ENCODE results near the gene NRP1. TPM values are rescaled to one million over a fixed set of nuclear protein-coding genes. Genes with fewer than 3 reads are reported as not detected.
"Not testable (repeated sequence)": the region's sequence is repeated elsewhere in the genome, so short reads cannot be mapped to it uniquely, and the experiment has no call there.

The NRP1 gene
- polyA plus RNA-seq, 5 donors, result 119 to 173 (median 158) TPM

GRCh38 chr10:33241351-33241750, 93.1 kb downstream of the NRP1 start:
- DNase-seq, result no peak

GRCh38 chr10:33240931-33241330, 93.5 kb downstream of the NRP1 start:
- DNase-seq, result no peak

- DNase-seq, result no peak
Measured at GRCh38 chr10:33240258-33240657, 94.2 kb downstream of the NRP1 start.

- no peak for DNase-seq
Measured at GRCh38 chr10:33239257-33239656, 95.2 kb downstream of the NRP1 start.

- DNase-seq, result no peak
Measured at GRCh38 chr10:33238643-33239042, 95.8 kb downstream of the NRP1 start.

- no peak for DNase-seq
Measured at GRCh38 chr10:33237736-33238624, 96.5 kb downstream of the NRP1 start.

GRCh38 chr10:33236916-33237315, 97.6 kb downstream of the NRP1 start:
- no peak for DNase-seq

- no peak for DNase-seq
Measured at GRCh38 chr10:33235951-33236350, 98.5 kb downstream of the NRP1 start.

GRCh38 chr10:33235251-33235884, 99.1 kb downstream of the NRP1 start:
- DNase-seq, result no peak

GRCh38 chr10:33234831-33235237, 99.6 kb downstream of the NRP1 start:
- DNase-seq, result no peak

- DNase-seq, result no peak
Measured at GRCh38 chr10:33233635-33234034, 100.8 kb downstream of the NRP1 start.

GRCh38 chr10:33233221-33233620, 101.2 kb downstream of the NRP1 start:
- no peak for DNase-seq

GRCh38 chr10:33231621-33232350, 102.7 kb downstream of the NRP1 start:
- no peak for DNase-seq

- DNase-seq, result no peak
Measured at GRCh38 chr10:33229949-33230267, 104.6 kb downstream of the NRP1 start.

- no peak for DNase-seq
Measured at GRCh38 chr10:33229252-33229948, 105.1 kb downstream of the NRP1 start.

- DNase-seq, result no peak
Measured at GRCh38 chr10:33228426-33228825, 106.0 kb downstream of the NRP1 start.

GRCh38 chr10:33227489-33227888, 107.0 kb downstream of the NRP1 start:
- DNase-seq, result no peak

- no peak for DNase-seq
Measured at GRCh38 chr10:33224251-33224965, 110.1 kb downstream of the NRP1 start.

GRCh38 chr10:33223326-33224000, 111.0 kb downstream of the NRP1 start:
- DNase-seq, result no peak

GRCh38 chr10:33222304-33222703, 112.2 kb downstream of the NRP1 start:
- not testable (repeated sequence) for DNase-seq

GRCh38 chr10:33217854-33218253, 116.6 kb downstream of the NRP1 start:
- no peak for DNase-seq

Data from right lung (tissue), 5 donors.